GM21381 (cell line): Measurements from ENCODE around the gene PLCE1.

Experiments used
- ATAC-seq: cut with Tn5 transposase; IDR thresholded peaks from one replicate; pipeline ENCODE4 v1.9.1; 2021; ENCODE audit warnings: mild to moderate bottlenecking, moderate library complexity; ENCODE audit not compliant: unreplicated experiment

PLCE1 gene

DNA sequence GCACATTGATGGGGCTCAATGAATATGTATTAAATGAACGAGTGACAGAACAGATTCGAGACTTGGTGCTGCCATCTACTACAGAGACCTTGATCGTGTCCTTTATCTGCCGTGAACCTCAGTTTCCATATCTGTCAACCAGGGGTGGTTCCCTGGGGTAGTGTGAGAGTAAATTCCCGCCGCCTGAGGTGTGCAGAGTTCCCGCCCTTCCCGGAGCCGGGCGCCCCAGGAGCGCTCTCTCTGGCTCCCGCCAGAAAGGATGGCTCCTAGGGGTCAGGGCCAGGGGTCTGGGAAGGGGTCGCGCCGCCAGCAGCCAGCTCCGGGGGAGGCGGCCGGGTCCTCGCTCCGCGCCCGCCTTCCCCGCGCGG is 333 bp upstream of the PLCE1 start:
- no peak for ATAC-seq

DNA sequence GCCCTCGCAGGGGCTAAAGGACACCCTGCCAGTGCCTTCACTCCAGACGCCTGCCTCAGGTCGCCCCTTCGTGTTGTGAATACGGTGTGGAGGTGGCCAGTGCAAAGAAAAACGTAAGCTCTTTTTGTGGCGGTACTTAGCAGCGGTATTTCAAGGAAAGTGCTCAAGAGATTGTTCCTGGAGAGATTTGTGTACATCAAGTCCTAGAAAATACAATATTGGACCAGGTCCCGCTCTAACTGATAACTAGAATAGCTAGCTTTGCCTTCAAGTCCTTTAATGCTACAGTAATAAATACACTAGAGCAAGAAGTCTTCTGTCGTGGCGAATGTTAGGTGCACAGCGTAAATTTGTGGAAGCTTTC is 689 bp downstream of the PLCE1 start:
- no peak for ATAC-seq

GRCh38 chr10:93995182-93995581 is 1.5 kb downstream of the PLCE1 start:
- no peak for ATAC-seq

- ATAC-seq = no peak
Observed at GRCh38 chr10:93995598-93996271, 2.0 kb downstream of the PLCE1 start.

DNA sequence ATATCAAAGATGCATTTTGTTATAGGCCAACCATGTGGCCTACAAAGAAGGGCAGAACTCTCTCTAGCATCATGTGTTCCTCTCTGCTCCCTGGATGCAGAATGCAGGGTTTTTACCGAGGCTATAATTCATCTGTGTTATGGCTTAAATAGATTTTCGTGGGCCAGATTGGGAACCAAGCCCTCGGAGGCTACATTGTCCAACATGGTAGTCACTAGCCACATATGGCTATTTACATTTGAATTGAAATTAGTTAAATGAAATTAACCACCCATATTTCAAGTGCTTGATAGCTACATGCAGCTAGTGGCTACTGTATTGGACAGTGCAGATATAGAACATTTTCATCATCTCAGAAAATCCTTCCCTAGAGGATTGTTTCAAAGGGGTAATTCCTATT is 2.8 kb downstream of the PLCE1 start:
- ATAC-seq = no peak

DNA sequence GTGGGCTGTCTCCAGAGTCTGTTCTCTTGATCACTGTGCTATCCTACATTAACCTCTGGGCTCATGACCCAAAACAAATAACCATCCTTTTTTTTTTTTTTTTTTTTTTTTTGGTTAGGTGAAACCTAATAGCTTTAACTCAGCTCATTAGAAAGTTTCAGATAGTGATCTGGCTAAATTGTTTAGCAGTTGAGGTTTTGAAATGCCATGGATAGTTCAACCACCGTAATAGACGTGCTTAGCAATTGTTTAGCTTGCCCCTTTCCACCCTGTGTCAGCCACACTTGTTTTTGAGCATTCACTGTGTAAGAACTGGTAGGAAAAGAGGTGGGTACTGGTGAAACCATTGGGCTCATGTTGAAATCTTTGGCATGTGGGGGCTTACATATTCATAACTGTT is 3.8 kb downstream of the PLCE1 start:
- ATAC-seq = no peak

DNA sequence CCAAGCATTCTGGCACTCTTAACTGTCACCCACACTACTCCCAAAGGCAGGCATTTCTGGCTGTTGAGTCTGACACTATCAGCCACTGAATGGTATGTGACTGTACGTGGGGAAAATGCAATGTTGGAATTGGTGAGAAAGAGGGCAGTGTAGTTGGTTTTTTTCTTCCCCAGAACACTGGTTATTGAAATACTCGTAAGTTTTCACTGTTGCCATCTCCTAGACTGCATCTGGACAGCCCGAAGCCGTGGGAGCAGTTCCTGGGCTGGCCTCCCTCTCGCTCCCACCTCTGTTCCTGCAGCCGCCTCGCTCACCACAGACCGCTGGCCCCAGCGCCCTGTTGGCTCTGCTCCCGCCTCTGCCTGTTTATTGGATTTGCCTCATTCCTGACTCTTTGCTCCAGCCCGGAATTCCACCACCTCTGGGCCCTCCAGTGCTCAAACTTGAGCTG is 5.7 kb downstream of the PLCE1 start:
- no peak for ATAC-seq

- ATAC-seq = no peak
Observed at GRCh38 chr10:94000638-94001415, 7.1 kb downstream of the PLCE1 start.

GRCh38 chr10:94001416-94001810 is 7.7 kb downstream of the PLCE1 start:
- no peak for ATAC-seq

DNA sequence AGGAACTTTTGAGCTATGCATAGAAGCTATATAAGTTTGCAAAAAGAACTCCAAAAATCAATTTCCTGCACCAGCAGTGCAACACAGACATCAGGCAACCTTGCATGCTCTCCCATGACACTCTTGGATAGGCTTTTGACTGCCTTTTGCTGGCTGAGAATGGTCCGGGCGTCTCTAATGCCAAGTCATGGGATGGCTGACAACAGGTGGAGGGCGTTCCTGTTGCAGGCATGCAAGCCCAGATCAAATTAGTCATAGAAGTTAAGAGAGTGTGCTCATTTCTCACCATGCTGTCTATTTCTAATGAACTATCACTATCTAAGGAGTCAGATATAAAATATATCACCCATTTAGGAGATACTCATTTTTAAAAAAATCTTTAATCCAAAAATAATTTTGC is 8.4 kb downstream of the PLCE1 start:
- ATAC-seq = no peak

- ATAC-seq = no peak
Observed at GRCh38 chr10:94003488-94003887, 9.8 kb downstream of the PLCE1 start.

DNA sequence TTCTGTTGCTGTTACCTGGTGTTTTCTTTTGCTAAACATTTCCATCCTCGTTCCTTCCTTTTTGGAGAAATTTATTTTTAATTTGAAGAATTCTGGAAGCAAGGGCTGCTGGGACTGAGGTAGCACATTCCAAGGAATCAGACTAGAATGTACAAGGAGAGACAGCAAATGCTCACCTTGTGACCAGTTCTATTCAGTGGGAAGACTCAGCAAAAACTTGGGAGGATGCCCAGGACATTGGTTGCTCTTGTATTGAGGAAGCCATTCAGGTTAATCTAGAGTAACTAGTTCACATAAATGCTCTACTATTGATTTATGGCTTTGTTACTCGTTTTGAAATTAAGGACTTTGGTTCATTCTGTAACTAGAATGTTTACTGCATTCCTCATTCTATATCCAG is 11.3 kb downstream of the PLCE1 start:
- ATAC-seq = no peak

DNA sequence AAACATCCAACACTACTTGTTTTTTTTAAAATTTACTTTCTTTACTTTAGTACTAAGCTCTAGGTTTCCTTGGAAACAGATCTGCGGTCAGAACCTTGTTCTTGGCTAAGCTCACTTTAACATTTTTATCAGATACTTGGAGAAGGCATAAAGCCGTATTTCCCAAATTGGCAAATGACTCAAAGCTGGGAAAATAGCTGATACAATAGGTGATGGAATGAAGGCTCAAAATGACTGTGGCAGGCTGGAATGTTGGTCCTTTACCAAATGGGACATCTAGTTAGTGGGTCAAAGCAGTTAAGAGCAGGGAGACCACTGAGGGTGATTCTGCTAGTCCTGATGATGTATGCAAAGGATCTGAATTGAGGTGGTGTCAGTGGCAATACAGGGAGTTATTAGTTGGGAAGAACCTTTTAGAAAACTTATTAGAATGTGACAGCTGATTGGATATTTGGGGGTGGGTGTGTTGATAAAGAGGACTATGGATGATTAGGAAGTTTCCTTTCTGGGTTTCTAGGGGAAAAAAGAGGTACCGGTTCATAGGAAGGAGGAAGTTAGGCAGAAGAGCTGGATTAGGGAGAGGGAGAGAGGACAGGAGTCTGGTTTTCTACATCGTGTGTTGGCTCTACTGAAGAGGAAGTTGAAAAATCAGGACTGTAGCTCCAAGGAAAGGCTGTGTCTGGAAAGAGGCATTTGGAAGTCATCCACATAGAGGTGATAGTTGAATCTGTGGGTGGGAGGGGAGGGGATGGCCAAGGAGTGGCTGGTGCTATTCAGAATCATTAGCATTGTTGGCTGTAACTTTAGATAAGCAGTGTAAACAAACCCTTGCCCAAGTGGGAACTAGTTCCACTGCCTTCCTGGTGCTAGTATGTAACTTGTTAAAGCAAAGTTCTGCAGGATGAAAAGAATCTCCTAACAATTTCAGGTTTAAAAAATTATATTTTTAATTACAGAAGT is 13.1 kb downstream of the PLCE1 start:
- no peak for ATAC-seq

GRCh38 chr10:94008526-94008925 is 14.8 kb downstream of the PLCE1 start:
- ATAC-seq = no peak

DNA sequence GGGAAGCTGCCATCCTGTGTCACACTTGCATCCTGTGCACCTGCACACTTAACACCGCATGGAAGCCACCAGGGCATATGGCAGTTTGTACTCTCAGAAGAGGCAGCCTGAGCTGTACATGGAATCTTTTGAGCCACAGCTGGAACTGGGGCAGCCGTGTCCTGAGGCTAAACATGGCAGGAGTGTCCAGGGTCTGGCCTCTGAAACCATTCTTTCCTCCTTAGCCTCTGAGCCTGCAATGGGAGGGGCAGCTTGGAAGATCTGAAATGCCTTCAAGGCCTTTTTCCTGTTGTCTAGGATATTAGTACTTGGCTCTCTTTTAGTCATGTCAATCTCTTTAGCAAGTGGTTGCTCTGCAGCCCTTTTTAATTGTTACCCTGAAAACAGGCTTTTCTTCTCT is 16.4 kb downstream of the PLCE1 start:
- no peak for ATAC-seq

- ATAC-seq = no peak
Observed at GRCh38 chr10:94010886-94011285, 17.2 kb downstream of the PLCE1 start.

- ATAC-seq = no peak
Observed at GRCh38 chr10:94011296-94011695, 17.6 kb downstream of the PLCE1 start.

GRCh38 chr10:94012834-94013233 is 19.1 kb downstream of the PLCE1 start:
- ATAC-seq = no peak

GRCh38 chr10:94013331-94013760 is 19.6 kb downstream of the PLCE1 start:
- ATAC-seq = no peak

DNA sequence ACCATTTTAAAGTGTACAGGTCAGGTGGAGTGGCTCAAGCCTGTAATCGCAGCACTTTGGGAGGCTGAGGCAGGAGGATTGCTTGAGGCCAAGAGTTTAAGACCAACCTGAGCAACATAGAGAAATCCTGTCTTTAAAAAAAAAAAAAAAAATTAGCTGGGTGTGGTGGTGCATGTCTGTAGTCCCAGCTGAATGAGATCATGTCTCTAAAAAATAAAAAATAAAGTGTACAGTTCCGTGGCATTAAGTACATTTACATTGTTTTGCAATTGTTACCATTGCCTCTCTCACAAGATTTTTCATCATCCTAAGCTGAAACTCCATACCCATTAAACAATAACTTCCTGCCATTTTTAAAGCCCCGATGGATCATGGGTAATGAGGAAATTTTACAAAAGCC is 20.6 kb downstream of the PLCE1 start:
- ATAC-seq = no peak
